ENCODE measurements around the gene PLPP3.

Gene PLPP3

DNA sequence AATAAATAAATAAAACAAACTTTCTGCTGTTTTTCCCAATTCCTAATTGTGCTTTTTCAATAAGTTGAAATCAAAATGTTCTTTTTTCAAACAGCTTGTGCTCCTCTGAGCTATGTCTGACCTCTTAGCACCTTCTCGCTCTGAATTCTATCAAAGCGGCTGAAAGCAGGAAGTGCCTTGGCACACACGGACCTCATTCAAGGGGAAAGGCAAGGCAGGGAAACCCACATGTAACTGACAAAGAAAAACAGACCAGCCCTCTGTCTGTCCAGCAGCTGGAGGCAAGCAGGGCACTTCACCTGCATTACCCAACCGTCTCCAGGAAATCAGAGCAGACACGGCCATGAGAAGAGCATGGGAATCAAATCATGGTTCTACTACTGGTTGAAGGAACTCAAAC is 56.7 kb downstream of the PLPP3 start:
- no peak for DNase-seq (ENCODE audit: low spot score)

DNA sequence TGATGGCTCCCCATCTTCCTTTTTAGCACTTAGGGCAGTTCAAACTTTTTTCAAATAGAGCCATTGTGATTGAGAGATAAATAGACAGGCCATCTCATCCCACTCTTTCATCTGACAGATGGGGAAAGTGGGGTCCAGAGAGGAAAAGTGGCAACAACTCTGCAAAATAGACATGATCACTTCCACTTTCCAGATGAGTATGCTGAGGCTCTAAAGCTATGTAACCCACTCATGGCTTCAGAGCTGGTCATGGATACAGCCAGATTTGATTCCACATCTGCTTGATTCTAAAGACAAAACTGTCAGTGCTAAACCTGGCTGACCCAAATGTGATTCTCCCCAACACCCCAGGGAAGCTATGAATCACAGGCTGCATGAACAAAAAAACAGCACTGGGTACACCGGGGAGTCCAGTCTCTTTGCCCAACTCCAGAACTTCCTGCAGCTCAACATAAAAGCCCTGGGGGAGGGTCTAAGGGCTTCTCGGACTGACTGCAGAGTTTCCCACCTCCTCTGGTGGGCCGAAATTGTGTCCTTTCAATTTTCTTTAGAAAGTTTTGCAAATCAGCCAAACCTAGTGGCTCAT is 59.3 kb downstream of the PLPP3 start:
- DNase-seq (ENCODE audit: low spot score), result no peak

DNA sequence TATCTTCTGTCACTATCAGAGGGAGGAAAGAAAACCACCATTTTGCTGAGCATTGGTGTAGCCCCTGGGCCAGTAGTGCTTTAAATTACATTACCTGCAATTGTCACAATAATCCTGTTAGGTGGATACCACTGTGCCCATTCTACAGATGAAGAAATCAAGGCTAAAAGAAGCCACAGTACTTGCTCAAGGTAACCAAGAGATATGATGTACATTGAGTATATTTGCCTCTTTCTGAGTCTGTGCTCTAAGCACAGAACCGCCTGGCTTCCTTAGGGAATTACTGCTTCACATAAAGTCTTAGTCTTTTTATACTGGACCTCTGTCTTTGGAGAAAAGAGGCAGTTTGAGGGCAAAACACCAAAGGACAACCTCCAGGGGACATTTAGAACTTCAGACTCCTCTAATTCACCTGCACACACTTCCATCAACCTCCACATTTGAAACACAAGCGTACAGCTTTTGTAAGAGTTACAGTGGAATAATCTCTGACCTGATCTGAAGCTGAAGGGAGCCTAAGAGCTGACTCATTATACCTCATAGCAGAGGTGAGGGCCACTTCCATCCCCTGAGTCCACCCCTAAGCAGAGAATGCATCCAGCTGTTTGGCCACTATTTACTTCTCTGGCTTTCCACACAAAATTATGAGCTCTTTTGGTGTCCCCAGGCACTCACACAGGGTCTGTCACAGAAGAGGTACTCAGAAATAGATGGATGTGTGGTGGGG is 61.8 kb downstream of the PLPP3 start:
- no peak for DNase-seq (ENCODE audit: low spot score)

DNA sequence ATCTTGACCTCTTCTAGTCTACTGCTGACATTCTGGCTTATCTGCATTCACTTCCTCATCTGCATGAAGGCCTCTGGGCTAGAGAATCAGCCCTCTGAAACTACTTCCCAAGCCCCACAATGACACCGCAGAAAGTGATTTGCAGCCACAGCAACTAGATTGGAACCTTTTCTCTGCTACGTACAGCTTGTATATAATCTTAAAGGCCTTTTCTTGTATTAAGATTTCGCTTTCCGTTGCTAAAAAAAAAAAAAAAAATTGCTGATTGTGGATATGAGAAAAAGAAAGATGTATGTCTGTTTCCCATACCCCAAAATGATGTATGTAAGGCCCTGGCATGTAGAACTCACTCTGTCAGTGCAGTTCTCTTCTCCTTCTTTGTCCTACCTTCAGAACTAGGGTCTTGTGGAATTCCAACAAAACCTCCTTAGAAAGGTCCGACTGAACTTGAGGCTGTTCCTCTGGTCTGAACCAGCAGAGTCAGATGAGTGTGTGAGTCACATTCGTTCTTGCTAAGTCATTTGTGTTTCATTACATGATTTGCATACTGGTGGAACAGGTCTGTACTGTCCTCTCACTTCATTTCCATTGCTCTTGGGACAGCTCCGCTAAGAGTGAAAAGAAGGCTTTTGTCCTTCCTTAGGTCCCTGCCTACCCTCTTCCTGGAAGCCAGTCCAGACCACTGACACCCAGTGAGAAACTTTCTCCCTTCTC is 62.7 kb downstream of the PLPP3 start:
- no peak for DNase-seq (ENCODE audit: low spot score)

DNA sequence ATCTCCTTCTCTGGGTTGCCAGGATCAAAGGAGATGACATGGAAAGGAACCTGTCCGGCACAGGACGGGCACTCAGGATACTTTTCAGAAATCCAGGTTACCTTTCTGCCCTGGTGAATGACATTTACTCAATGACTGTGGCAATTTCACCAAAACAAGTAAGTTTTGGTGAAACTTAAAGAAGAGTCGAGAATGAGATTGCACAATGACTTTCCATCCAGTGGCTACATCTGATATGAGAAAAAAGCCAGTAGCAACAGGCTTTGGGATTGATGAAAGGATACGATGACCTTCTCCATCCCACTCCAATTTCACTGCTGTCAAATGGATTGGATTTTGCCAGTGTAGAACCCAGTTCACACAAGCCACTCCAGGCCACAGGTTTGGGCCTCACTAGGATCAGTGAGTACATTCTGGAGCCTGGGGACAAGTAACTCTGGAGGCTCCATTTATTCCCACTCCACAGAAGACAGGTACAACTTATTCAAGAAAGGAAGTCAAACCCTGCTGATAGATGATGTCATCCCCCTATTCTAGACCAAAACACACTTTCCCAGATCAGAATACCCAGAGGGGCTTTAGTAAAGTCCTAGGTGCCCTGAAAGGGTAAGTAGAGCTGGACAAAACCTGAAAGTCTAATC is 63.3 kb downstream of the PLPP3 start:
- no peak for DNase-seq (ENCODE audit: low spot score)

DNA sequence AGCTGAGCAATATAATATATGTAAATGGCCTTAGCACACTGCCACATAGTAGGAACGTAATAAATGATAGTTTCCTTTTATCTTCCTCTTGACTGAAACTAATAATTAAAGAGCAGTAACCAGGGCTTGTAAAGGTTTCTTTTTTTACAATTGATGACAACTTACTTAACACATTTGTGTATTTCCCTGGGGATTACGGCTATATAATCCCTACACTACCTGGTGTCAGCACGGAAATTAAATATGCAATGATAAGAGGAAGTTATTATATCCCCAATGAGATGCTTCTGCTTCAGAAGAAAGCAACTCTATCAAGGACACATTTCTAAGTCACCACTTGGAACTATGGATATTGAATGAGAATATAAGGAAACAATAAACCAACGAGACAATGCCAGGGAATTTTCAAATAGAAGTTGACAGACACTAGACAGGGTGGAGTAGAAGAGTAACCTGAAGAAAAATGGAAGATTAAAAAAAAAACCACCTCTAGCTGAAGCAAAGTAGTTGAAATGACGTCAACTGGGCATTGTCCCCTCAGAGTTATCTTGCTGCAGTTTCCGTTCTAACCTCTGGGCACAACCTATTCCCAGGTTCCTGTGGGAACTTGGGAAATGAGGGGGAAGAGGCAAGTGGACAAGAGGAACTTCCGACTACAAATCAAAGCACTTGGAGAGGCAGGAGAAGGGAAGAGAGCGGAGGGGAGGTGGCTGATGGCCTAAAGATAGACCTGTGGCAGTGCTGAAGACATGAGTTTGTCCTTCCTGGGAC is 66.5 kb downstream of the PLPP3 start:
- no peak for DNase-seq (ENCODE audit: low spot score)

DNA sequence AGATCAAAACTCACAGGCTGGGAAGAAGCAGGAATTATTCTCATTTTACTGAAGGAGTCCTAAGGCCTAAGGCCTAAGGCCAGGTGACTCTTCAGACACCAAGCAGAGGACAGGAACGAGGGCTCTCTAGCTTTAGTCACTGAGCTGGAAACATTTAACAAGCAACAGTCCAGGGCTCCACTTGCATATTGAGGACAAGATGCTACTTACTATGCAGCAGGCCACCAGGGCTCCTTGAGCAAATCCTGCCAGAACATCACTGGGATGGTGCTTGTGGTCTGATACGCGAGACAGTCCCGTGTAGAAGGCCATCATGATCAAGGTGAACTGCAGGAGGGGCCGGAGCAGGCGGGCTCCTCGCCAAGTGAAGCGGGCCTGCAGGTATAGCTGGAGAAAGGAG is 67.6 kb downstream of the PLPP3 start:
- DNase-seq (ENCODE audit: low spot score), result no peak

DNA sequence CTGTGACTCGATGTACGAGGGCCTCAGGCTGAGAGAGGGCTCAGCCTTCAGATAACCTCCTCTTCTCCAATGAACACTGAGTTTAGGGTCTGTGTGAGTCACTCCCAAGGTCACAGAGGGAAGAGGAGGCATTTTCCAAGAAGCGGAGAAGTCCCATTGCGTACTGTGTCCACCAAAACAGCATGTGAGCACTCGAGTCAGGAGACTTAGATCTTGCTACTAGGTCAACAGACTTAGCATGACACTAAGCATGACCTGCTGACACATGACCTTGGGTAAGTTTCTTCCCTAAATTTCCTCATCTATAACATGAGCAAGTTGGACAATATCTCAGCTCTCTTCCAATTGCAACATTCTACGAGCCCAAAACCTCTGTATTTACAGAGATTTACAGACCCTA is 68.0 kb downstream of the PLPP3 start:
- DNase-seq (ENCODE audit: low spot score), result no peak

DNA sequence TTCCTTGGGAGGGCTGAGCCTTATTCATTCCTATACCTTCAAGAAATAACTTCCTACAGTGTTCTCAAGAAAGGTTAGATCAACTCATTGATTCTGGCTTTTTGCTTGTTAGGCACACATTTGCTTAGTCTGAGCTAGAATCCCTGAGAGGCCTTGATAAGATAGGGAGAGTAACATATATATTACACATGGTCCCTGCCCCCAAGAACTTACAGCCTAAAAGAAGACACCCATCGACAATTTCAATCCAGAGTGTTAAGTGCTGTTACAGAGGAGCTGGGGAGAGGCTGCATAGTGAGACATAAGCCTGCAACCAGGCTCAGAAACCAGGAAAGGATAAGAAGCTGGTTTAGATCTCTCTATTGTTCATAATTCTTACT is 68.7 kb downstream of the PLPP3 start:
- DNase-seq (ENCODE audit: low spot score), result no peak

DNA sequence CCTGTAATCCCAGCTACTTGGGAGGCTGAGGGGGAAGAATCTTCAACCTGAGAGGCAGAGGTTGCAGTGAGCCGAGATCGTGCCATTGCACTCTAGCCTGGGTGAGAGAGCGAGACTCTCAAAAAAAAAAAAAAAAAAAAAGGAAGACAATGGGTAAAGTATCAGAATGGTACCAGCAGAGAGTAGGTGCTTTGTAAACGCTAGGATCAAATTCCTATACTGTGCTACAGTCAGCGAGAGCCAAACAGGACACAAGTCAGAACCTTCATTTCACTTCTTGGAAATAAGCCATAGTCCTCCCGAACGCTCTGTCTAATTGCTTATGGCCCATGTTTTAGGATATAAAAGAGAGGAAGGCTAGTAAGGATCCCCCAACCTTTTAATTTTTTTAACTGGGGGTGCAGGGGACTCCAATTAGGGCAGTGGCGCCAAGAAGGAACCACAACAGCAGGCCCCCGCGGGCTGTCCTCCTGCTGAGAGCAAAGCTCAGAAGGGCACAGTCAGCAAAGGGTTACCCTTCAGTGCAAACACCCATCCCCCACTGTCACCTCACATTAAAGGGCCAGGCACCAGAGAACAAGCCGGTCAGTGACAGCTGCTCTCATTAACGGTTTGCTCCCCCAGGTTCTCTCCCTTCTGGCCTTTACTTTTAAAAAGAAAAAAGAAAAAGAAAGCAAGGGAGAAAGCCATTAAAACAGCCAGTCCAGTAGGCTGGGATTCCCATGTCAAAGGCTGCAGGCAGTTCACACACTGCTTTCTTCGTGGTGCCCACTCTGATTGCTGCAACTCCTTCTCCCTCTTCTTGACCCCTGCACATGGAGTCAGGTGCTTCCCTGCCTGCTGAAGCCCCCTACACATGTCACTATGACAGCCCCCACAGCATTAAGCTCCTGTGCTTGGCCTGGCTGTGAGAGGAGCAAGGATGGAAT is 69.4 kb downstream of the PLPP3 start:
- no peak for DNase-seq (ENCODE audit: low spot score)

DNA sequence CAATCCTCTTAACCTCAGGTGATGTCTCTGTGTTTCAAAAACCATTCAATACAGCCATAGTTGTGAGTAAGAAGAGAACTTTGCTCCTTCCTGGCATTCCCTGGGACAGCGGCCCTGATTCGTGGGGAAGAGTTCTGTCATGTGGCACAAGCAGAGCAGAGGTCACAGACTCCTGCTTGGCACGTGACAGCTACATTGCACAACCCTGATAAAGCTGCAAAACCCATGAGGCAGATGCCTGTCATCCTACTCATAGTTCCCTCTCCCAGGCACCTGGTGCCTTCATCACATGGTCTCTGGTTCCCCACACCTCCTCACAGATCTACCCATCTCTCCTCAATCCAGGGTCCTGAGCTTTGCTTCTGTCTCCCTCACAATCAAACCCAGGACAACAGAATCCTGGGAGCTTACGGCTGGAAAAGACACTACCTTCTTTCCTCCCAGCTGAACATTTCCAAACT is 70.8 kb downstream of the PLPP3 start:
- DNase-seq (ENCODE audit: low spot score), result no peak

DNA sequence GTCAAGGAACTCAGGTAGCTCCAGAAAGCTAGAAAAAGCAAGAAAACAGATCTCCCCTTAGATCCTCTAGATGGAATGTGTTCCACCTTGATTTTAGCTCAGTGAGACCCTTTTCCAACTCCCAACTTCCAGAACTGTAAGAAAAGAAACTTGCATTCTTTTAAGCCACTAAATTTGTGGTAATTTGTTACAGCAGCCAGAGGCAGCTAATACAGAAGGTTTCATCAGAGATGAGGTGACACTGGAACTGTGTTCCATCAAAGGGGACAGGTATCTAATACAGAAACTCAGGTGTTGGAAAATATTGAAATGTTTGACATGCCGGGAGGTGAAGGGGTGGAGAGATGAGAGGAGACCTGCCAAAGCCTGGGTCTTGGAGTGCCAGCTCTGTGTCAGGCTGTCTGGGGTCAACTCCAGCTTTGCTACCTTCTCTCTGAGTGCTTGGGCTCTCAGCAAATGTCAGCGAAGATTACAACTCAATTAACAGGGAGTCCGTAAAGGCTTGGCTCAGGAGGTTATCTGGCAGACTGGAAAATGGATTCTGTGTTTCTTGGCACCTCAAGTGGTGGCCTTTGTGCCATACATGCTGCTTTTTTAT is 71.3 kb downstream of the PLPP3 start:
- no peak for DNase-seq (ENCODE audit: low spot score)

DNA sequence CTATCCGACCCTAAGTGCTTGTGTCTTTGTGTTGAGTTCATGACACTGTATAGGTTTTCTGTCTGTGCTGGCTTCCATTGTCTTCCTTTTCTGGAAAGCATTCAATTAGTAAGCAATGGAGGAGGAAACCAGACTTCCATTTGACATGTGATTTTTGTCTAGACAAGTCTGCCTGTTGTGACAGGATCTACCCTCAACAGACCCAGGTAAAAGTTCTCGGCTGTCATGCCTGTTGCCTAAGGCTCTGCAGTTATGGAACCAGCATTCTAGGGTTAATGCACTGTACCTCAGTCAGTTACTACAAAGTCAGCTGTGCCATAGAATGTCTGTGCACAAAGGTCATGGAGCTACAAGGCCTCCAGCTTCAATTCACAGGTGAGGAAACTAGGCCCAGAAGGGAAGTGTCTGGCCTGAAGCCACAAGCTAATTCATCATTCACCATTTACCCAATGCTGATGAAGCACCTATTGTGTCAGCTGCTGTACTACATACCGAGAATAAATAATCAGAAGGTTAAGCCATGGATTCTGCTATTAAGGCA is 72.3 kb downstream of the PLPP3 start:
- peak; percentile 61 for DNase-seq (ENCODE audit: low spot score)

DNA sequence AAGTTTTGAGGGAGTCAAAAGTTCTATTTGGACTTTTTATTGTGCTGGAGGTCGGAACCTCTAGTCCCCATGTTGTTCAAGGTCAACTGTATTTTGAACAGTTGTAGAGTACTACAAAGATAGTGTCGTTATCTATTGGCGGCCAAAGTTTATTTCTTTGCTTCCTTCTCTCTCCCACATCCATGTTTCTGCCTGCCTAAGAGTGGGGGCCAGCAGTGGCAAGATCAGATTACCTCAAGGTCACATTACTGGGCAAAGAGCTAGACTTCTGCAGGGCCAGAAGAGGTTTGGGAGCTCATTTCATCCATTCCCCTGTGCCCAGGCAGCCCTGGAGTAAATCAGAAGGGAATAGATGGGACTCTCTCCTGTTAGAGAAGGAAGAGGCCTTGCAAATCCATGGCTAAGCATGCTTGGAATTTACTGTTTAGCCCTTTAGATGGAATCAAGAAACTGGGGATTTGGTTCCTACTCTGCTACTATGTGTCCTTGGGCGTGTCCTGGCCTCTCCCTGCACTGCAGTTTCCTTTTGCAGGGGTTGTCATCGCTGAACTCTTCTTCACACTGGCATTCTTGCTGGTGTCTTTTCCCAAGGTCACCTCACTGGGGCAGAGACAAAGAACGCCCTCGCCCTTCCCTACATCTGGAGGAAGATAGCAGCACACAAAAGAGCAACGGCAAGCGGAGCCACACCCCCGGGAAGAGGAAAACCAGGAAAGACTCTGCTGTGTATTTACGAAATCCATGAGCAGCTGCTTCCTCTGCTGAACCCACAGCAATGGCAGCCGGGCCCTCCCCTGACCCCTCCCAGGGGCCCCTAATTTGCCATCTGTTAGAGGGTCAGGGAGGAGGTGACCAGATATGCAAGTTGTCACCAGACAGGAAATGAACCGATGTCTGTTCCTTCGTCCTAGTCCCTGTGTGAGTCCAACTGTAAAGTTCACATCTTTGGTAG is 73.3 kb downstream of the PLPP3 start:
- peak; percentile 77 for DNase-seq (ENCODE audit: low spot score)

DNA sequence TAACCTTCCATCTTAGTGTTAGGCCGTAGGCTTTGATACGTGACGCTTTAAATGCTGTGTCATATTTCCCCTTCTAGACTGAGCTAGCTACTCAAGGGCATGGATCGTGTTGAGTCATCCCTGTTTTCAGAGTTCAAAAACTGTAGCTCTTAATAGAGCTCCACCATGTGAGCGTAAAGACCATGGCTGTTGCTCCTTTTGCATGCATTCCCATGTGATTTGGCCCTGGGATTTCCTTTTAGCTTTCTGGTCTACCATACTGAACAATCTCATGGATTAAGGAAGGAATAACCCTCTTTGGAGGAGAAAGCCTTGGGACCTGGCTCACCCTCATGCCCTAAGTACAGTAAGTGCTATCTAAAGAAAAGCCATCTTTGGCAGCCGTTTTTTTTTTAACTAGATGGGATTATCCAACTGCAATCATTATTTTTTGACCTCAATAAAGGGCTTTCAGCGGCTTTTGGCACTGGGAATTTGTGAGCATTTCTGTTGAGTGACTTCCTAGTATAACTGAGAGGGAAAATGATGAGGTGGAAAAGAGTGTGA is 76.6 kb downstream of the PLPP3 start:
- DNase-seq (ENCODE audit: low spot score), result peak; percentile 88

DNA sequence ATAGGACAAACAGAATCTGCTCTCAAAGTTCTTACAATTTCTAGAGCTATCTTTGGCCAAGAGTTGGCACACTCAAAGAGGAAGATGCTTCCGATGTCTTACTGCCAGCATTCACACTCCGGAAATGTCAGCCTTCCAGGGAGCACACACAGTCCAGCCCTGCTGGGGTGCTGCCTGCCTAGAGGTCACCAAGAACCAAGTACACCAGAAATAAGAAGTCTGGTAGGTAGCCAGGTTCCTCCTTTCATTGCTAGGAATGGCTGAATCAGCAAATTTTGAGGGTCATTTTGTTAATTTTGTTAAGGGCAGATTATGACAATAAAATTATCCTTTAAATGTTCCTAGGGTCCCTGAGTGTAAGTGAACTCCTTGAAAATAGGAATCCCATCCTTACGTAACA is 77.5 kb downstream of the PLPP3 start:
- DNase-seq (ENCODE audit: low spot score), result no peak

DNA sequence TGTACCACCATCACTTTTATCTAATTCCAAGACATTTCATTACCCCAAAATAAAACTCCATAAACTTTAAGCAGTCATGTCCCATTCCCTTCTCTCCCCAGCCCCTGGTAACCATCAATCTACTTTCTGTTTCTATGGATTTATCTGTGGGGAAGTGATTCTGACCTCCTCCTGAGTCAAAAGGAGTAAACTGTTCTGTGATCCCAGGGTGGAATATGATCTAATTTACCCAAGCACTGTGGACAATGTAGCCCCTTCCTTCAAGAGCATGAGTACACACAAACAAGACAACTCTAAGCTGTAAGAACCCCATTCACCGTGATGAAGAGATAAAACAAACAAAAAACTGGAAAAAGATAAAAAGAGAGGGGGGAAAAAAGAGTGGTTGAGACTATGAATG is 77.9 kb downstream of the PLPP3 start:
- DNase-seq (ENCODE audit: low spot score), result no peak

DNA sequence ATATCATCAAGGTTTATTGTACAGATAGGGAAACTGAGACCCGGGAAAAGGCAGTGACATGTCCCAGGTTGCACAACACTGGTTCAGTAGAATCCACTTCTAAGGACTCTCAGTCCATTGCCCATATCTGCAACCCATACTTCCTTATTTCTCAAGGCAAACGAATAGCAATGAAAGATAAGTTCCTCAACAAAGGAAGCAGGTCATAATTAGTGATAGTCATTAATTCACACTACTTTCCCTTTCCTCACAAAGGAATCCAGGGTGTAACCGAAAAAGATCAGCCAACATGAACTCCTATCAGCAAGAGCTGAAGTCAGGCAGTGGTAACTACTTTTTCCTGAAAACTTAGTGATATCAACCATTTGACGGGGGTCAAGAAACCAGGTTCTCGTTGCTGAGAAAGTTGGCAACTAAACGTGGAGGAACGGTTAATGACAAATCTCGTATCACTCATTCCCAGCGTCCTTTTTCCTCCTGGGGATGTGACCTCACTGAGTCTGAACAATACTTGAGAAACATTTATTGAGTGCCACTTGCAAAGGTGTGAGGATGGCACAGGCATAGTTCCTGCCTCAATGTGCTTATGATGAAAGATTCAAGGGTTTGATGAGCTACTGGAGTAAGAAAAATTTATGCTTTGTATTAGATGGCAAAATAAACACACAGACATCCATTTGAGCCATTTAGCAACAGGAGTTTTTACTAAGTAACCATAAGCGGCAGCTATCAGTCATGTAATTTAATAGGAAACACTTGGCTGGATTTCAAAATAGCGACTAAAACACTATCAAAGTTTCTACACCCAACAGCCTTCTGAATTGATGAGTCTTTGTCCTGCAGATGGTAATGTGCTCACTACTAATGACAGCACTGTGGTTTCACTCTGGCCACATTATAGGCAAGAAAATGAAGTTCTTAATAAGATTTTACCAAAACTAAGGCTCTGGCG is 82.3 kb downstream of the PLPP3 start:
- peak; percentile 75 for DNase-seq (ENCODE audit: low spot score)
